ENCODE results near the gene RERE. TPM values are rescaled to one million over a fixed set of nuclear protein-coding genes. Genes with fewer than 3 reads are reported as not detected.

Gene RERE
- total RNA-seq, 1 donor from 2014 or later, result 114 TPM

GRCh38 chr1:8681911-8682310 is 135.5 kb downstream of the RERE start:
- no peak for DNase-seq
- no peak for ATAC-seq (ENCODE audit: poor library complexity)
- intact Hi-C loops (cut with DNase I), result no loop called here

- intact Hi-C loops (cut with DNase I), result no loop called here
- ATAC-seq (ENCODE audit: poor library complexity) (no peak), DNase-seq (no peak)
These were observed 136.5 kb downstream of the RERE start for GRCh38 chr1:8680664-8681650.

- intact Hi-C loops (cut with DNase I), result no loop called here
- ATAC-seq (ENCODE audit: poor library complexity), result no peak
- no peak for DNase-seq
These were observed 137.3 kb downstream of the RERE start for GRCh38 chr1:8679929-8680663.

GRCh38 chr1:8679395-8679800 is 138.0 kb downstream of the RERE start:
- intact Hi-C loops (cut with DNase I), result no loop called here
- ATAC-seq (ENCODE audit: poor library complexity) (peak; percentile 31), DNase-seq (no peak)

DNA sequence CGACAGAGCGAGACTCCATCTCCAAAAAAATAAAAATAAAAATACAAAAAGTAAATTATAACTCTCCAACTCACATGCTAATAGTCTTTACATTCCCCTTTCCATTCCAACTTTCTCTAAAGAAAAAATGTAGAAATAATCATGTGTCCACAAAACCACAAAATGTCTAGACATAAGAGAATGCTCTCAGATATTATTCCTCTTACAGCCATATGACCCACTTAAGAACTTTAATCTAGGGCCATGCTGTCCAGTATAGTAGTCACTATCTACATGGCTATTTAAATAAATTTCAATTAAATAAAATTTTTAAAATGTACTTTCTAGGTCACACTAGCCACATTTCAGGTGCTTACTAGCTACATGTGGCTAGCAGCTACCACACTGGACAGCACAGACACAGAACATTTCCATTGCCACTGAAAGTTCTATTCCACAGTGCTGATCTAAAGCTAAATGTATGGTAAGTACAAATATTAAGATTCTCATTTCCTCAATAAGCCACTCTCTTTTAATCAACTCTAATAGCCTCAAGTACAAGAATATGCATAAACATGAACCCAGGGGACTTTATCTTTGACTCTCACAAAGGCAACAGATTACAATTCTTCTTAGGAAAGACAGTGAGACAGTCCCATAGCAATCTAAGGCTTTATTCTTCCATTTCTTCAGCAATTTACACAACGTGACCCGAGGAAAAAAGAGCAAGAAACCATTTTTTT is 138.6 kb downstream of the RERE start:
- no peak for DNase-seq
- no peak for ATAC-seq (ENCODE audit: poor library complexity)
- intact Hi-C loops (cut with DNase I), result no loop called here

GRCh38 chr1:8677782-8678181 is 139.7 kb downstream of the RERE start:
- intact Hi-C loops (cut with DNase I), result no loop called here
- ATAC-seq (ENCODE audit: poor library complexity), result no peak
- DNase-seq, result no peak

DNA sequence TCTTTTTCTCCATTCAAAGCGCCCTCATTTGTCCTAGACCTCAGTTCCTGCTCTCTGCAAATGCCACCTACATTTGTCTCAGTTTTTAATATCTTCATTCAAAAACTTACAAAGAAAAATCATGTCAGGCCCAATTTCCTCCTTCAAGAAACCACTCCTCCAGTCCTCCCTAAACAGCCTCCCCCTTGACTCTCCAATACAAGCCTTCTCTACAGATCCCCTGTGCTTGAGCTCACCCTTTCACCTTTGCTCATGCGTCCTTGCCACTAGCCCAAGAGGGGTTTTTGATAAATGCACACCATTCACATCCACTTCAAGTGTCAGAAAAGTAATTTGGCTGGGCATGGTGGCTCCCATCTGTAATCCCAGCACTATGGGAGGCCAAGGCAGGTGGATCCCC is 140.6 kb downstream of the RERE start:
- intact Hi-C loops (cut with DNase I), result no loop called here
- no peak for DNase-seq
- no peak for ATAC-seq (ENCODE audit: poor library complexity)

DNA sequence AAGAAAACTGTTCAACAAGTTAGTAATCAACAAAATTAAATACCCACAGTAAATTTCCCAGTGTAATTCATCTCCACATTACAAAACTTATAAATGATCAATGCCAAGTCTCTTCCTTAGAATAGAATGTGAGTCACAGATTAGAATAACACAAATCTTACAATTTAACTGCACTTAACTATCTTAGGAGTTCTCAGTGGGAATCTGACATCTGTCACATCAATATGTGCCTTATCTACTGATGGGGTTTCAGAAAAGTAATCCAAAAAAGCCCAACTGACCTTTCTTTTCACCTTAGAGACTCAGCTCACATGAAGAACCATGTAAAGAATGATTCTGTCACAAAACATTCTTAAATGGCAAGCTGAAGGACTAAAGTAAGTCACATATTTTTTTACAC is 141.4 kb downstream of the RERE start:
- intact Hi-C loops (cut with DNase I), result no loop called here
- DNase-seq (no peak), ATAC-seq (ENCODE audit: poor library complexity) (no peak)

DNA sequence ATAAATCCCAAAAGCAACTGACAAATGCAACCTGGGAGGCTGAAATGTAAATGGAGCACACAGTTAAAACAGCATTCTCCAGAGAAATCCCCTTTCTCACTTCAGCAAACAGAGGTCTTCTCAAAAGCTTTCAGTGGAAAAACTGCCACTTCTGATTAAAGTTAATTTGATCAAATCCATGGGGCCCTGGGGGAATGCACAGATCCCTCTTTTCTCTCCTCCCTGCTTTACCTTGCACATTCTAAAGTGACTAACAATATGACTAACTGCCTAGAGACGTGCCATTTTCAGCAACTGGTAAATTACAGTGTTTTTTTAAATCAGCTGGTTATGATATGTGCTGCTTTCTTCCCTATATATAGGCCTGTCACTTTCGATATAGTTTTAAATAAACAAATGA is 142.5 kb downstream of the RERE start:
- DNase-seq, result no peak
- no peak for ATAC-seq (ENCODE audit: poor library complexity)
- intact Hi-C loops (cut with DNase I), result no loop called here

DNA sequence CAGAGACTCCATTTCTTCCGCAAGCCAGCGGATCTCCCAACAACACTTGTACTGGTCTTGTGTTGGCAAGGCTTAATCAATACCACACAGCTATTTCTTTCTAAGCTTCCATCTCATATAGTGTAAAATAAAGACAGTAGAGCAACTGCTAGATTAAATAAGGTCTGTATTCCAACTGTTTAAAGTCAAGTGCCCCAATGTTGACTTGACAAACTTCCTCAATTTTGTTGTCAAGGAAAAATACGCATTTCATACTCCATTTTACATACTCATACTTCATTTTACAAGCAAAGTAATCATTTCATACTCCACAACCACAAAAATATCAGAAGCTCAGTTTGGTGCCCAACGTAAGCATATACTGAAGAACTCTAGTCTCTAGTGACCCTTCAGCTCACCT is 143.0 kb downstream of the RERE start:
- intact Hi-C loops (cut with DNase I), result no loop called here
- no peak for DNase-seq

GRCh38 chr1:8671306-8671917 is 146.0 kb downstream of the RERE start:
- peak; percentile 79 for ATAC-seq (ENCODE audit: poor library complexity)
- DNase-seq, result no peak
- intact Hi-C loops (cut with DNase I), result loop anchor here (2.0 kb wide), 1 partner anchor 109 kb away; no protein-coding TSS in a partner anchor

More for the DNA sequence above, 143.0 kb downstream of the RERE start:
- no peak for ATAC-seq (ENCODE audit: poor library complexity)

DNA sequence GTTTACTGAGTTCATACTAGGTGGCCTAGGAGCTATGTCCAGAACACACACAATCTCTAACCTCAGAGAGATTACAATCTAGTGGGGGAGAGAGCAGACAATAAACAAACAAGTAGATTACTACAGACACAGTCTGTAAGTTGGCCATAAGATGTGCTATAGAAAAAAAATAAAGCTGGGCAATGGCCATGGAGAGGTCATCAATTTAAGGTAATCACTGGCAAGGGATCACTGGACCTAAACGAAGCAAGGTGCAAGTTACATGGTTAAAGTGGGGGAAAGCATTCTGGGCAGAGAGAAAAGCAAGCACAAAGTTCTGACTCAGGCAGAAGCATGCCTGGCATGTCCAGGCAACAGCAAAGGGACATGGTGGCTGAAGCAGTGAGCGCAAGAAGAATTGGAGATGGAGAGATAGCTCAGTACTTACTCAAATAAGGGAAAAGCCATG is 147.0 kb downstream of the RERE start:
- intact Hi-C loops (cut with DNase I), result loop anchor here (2.0 kb wide), 1 partner anchor 108 kb away; no protein-coding TSS in a partner anchor
- DNase-seq (no peak), ATAC-seq (ENCODE audit: poor library complexity) (peak; percentile 58)

DNA sequence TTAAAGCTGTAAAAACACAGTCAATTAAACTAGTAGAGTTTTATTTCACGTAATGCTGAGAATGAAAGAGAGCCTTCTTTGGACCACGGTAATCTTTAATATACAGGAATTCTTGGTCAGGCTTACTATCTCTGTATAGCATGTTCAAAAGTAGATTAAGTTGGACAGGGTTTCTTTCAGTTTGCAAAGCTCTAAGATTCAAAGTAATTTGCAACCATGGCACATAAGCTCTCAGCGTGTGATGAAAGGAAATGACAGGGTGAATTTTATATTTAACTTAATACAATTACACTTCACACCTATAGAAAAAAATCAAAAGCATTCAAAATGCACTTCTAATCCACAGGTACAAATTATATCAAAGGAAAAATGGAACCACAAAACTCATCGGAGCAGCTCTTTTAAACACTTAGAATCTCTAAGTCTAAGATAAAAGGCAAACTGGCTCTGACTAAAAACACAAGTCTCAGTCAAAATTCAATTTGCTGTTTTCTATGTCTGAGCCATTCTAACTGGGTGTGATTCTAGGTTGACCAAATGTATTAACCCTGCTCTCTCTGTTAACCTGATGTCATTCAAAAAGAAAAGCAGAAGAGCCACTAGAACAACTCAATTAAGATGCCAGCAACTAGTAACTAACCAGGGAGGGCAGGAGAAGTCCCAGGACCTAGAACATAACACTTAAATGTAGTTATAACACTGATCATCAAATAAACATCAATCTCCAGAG is 147.7 kb downstream of the RERE start:
- DNase-seq, result no peak
- ATAC-seq (ENCODE audit: poor library complexity), result no peak
- intact Hi-C loops (cut with DNase I), result loop anchor here (2.0 kb wide), 1 partner anchor 107 kb away; no protein-coding TSS in a partner anchor

DNA sequence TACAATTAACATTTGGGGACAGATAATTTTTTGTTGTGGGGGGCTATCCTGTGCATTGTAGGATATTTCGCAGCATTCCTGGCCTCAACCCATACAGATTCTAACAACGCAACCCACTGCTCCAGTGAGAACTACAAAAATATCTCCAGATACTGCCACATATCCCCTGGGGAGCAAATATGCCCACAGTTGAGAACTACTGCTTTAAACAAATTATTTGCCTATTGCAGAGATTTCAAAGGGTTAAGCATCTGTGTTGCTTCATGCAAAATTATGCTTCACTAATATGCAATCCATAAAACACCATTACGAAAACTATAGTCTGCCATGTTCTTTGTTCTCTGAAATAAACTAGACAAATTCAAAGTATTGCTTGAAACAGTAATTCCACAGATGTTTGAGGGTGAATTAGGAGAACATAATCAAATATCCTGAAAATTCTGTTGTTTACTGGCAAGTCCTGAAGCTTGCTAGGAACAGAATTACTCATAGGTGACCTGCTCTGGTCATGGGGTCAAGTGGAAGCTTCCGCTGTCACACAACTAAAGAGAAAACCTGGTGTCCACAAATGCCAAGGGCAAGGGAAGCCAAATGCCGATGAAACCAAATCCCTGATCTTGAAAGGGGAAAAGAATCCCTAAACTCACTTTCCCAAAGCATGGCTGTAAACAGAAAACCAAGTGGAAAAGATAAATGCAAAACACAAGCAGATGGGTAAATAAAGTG is 149.4 kb downstream of the RERE start:
- ATAC-seq (ENCODE audit: poor library complexity), result no peak
- DNase-seq, result no peak
- intact Hi-C loops (cut with DNase I), result no loop called here

- intact Hi-C loops (cut with DNase I), result no loop called here
- ATAC-seq (ENCODE audit: poor library complexity) (no peak), DNase-seq (no peak)
These were observed 150.9 kb downstream of the RERE start for GRCh38 chr1:8666389-8667167.

- DNase-seq, result no peak
- no peak for ATAC-seq (ENCODE audit: poor library complexity)
- intact Hi-C loops (cut with DNase I), result no loop called here
These were observed 151.6 kb downstream of the RERE start for GRCh38 chr1:8665833-8666232.

DNA sequence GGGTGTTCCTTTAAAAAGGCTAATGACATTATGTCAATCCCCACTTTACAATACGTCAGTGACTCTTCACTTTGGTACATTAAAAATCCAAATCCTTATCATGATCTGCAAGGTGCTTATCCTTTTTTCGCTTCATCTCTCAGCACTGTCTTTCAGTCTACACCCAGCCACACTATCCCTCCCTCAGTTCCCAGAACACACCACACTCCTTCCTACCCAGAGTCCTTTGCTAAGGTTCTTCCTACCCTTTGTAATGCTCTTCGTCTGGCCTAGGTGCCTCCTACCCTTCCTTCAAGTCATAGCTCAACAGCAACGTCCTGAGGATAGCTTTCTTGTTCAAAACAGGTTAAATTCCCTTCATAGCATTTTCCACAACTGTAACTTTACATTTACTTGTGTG is 152.6 kb downstream of the RERE start:
- ATAC-seq (ENCODE audit: poor library complexity), result no peak
- intact Hi-C loops (cut with DNase I), result no loop called here
- DNase-seq, result no peak
